CD4-positive, alpha-beta T cell (primary cell): Measurements from ENCODE around the gene IGFBP4. TPM values are rescaled to one million over a fixed set of nuclear protein-coding genes. Genes with fewer than 3 reads are reported as not detected.

Experiments used
- ATAC-seq: fragments of 200-7000 bp; cut with Tn5 transposase; one replicate; pipeline ENCODE4 v1.10.0; 2022; ENCODE audit warnings: mild to moderate bottlenecking; ENCODE audit not compliant: poor library complexity
- CTCF ChIA-PET: fragments of 350-600 bp; sonication (Branson Sonifier 250); formaldehyde crosslinking; loops from one replicate; lab custom pipeline; 2021; ENCODE audit warnings: antibody characterized with exemption, inconsistent platforms; lab: Charles Lee
- POLR2A ChIA-PET: fragments of 350-600 bp; sonication (Branson Sonifier 250); formaldehyde crosslinking; loops from one replicate; lab custom pipeline; 2021; ENCODE audit warnings: antibody characterized with exemption, inconsistent platforms; lab: Charles Lee
- DNase-seq, 14 experiments: peaks; one replicate each; pipeline ENCODE4 v3.0.0-alpha.2; 2013 to 2020; ENCODE audit warnings: mixed read lengths in 2 of 14
- H3K27ac ChIP-seq, 2 donors: one replicate each; pipeline versions ENCODE4 v1.5.1 to v1.7.0; 2013; ENCODE audit warnings: low read length in 2 of 2, low read depth in 1 of 2, mild to moderate bottlenecking in 1 of 2
- H3K27me3 ChIP-seq, 2 experiments: 1 replicate in 1 of 2; 2 replicates in 1 of 2; pipeline versions ENCODE4 v1.6.1 to v1.7.0; 2013; ENCODE audit warnings: low read length in 2 of 2, control low read depth in 1 of 2, mild to moderate bottlenecking in 1 of 2, moderate library complexity in 1 of 2; ENCODE audit not compliant: insufficient read depth in 2 of 2, control insufficient read depth in 1 of 2
- H3K36me3 ChIP-seq: one replicate; pipeline ENCODE4 v1.6.1; 2013; ENCODE audit warnings: low read length, control low read depth; ENCODE audit not compliant: insufficient read depth
- H3K4me1 ChIP-seq: one replicate; pipeline ENCODE4 v1.6.1; 2013; ENCODE audit warnings: low read length, control low read depth; ENCODE audit not compliant: insufficient read depth
- H3K4me3 ChIP-seq: one replicate; pipeline ENCODE4 v1.5.1; 2013; ENCODE audit warnings: mild to moderate bottlenecking, low read length, moderate library complexity
- H3K9me3 ChIP-seq, 2 experiments: 1 replicate in 1 of 2; 2 replicates in 1 of 2; pipeline versions ENCODE4 v1.6.1 to v1.7.0; 2013; ENCODE audit warnings: low read length in 2 of 2, mild to moderate bottlenecking in 2 of 2, control low read depth in 1 of 2, moderate library complexity in 1 of 2; ENCODE audit not compliant: control insufficient read depth in 1 of 2, insufficient read depth in 1 of 2
- H3K27ac Mint-ChIP-seq: one replicate; pipeline ENCODE4 v1.8.0; 2020; ENCODE audit warnings: mixed read lengths
- H3K27me3 Mint-ChIP-seq: one replicate; pipeline ENCODE4 v1.8.0; 2021; ENCODE audit warnings: mixed read lengths
- H3K36me3 Mint-ChIP-seq: one replicate; pipeline ENCODE4 v1.8.0; 2021; ENCODE audit warnings: low read depth, mixed read lengths
- H3K4me1 Mint-ChIP-seq: one replicate; pipeline ENCODE4 v1.8.0; 2021; ENCODE audit warnings: low read depth, mixed read lengths
- H3K4me3 Mint-ChIP-seq: one replicate; pipeline ENCODE4 v1.8.0; 2020; ENCODE audit warnings: mild to moderate bottlenecking, mixed read lengths
- H3K9me3 Mint-ChIP-seq: one replicate; pipeline ENCODE4 v1.8.0; 2020; ENCODE audit warnings: mixed read lengths
- intact Hi-C, 2 experiments: fragments of 100-400 bp; cut with DNase I in 1 of 2; cut with micrococcal nuclease in 1 of 2; formaldehyde crosslinking; loops; one replicate each; pipeline versions ENCODE4 v1.15.1 to v1.9.0; 2023 to 2025; cut with DNase I, micrococcal nuclease
- total RNA-seq, 174 experiments: library from RNA in 2 of 174; stranded (reverse) in 2 of 174; gene quantifications; one replicate each; pipeline ENCODE4 v1.2.3 and lab custom pipeline; 2021 to 2026
- TF ChIP-seq, protein P1 (sequence below): fragments of 200-600 bp; IDR thresholded peaks from one replicate; pipeline ENCODE4 v1.8.0; 2022; ENCODE audit warnings: antibody characterized with exemption, mild to moderate bottlenecking

The IGFBP4 gene
- total RNA-seq, 2 experiments from 2014 or later = 2.5 to 2.6 TPM

DNA sequence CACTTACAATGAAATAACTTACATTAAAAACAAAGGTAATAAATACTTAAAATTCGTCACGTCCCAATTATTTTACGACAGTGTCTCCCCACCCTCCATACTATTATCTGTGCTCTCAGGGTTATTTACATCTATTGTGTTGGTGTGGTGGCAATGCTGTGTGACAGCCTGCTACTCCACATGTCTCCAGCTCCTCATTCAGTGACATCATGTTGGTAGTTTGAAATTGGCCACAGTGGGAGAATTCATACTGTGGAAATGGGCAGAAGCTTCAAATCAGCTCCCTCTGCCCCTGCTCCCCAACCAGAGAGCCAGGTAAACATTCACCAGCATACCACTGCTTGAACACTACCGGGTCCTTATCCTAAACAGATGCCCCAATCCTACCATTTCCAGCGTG, 51.9 kb downstream of the IGFBP4 start:
- Mint-ChIP-seq H3K4me1 (peaks cover 20% of the 10 kb centered on the region), H3K9me3 (no peaks in the 10 kb centered on the region), H3K4me3 (no peak overlapping the region), H3K27ac (no peak overlapping the region), H3K36me3 (no peaks in the 10 kb centered on the region), H3K27me3 (no peaks in the 10 kb centered on the region)
- Histone ChIP-seq H3K9me3 (no peaks in the 10 kb centered on the region), H3K4me3 (no peak overlapping the region), H3K36me3 (no peaks in the 10 kb centered on the region), H3K4me1 (peaks cover 22% of the 10 kb centered on the region), H3K27me3 (no peaks in the 10 kb centered on the region), H3K27ac (no peak overlapping the region)
- ATAC-seq (no peak), DNase-seq (no peak)
- ChIA-PET POLR2A (interaction anchor here (0.6 to 1.4 kb wide), 5 partner anchors 15 to 87 kb away, joined by 3 read pairs; no protein-coding TSS in a partner anchor), CTCF (no interaction called here)
- TF ChIP-seq, protein P1, sequence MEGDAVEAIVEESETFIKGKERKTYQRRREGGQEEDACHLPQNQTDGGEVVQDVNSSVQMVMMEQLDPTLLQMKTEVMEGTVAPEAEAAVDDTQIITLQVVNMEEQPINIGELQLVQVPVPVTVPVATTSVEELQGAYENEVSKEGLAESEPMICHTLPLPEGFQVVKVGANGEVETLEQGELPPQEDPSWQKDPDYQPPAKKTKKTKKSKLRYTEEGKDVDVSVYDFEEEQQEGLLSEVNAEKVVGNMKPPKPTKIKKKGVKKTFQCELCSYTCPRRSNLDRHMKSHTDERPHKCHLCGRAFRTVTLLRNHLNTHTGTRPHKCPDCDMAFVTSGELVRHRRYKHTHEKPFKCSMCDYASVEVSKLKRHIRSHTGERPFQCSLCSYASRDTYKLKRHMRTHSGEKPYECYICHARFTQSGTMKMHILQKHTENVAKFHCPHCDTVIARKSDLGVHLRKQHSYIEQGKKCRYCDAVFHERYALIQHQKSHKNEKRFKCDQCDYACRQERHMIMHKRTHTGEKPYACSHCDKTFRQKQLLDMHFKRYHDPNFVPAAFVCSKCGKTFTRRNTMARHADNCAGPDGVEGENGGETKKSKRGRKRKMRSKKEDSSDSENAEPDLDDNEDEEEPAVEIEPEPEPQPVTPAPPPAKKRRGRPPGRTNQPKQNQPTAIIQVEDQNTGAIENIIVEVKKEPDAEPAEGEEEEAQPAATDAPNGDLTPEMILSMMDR = no peak
- intact Hi-C loops = no loop called here

DNA sequence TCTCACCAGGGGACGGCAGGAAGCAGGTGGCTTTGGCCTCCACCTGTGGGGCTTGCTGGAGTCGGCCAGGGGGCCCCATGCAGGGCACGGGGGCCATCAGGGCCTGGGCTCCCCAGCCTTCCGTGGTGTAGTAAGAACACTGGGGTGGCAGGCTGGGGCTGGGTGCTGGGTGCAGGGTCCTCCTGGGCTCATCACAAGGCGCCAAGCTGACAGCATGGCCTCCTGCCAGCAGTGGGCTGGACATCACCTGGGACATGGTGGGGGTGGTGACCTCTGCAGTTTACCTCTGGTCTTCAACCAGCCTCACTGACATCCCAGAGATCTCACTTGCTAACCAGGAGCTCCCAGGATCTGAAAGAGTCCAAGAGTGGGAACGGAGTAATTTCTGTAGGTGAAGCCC, 52.9 kb downstream of the IGFBP4 start:
- H3K36me3 ChIP-seq = no peaks in the 10 kb centered on the region
- no peaks in the 10 kb centered on the region for H3K9me3 ChIP-seq
- Mint-ChIP-seq H3K4me1 (peaks cover 10% of the 10 kb centered on the region), H3K27me3 (no peaks in the 10 kb centered on the region), H3K36me3 (no peaks in the 10 kb centered on the region), H3K27ac (no peak overlapping the region), H3K4me3 (no peak overlapping the region), H3K9me3 (no peaks in the 10 kb centered on the region)
- ChIA-PET CTCF (no interaction called here), POLR2A (interaction anchor here (0.7 to 1.0 kb wide), 2 partner anchors 9 to 16 kb away, joined by 3 read pairs; no protein-coding TSS in a partner anchor)
- TF ChIP-seq, protein P1 = no peak
- peaks cover 11% of the 10 kb centered on the region for H3K4me1 ChIP-seq
- no peak overlapping the region for H3K27ac ChIP-seq
- DNase-seq (no peak), ATAC-seq (no peak)
- intact Hi-C loops = no loop called here
- no peaks in the 10 kb centered on the region for H3K27me3 ChIP-seq
- no peak overlapping the region for H3K4me3 ChIP-seq

DNA sequence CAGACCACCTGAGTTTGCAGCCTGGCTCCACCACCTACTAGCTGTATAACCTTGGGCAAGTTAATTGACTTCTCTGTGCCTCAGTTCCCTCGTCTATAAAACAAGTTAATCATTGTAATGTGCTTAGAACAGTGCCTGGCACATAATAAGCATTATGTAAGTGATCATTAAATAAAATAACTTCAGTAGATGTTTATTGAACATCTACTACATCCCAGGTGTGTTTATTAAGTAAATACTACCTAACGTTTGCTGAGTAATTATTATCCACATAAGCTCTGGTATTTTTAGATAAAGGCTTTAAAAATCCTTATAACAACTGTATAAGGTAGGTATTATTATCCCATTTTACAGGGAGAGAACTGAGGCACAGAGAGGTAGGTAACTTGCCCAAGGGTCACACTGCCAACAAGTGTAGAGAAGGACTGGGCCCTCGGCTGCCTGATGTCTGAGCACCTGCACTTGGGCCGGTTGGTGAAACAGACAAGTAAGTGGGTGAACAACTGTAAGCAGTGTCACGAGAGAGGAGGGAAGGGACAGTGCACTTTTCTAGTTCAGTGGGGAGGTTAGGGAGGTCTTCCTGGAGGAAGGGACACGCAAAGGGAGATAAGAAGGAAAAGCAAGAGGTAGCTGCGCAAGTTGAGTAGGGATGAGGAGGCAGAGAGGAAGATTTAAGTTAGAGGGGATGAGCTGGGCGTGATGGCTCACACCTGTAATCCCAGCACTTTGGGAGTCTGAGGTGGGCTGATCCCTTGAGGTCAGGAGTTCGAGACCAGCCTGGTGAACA, 53.6 kb downstream of the IGFBP4 start:
- intact Hi-C loops = no loop called here
- no peaks in the 10 kb centered on the region for H3K27me3 Mint-ChIP-seq
- Histone ChIP-seq H3K9me3 (no peaks in the 10 kb centered on the region), H3K36me3 (no peaks in the 10 kb centered on the region), H3K27me3 (no peaks in the 10 kb centered on the region), H3K4me1 (peaks cover 5% of the 10 kb centered on the region), H3K4me3 (no peak overlapping the region), H3K27ac (no peak overlapping the region)
- H3K4me3 Mint-ChIP-seq = no peak overlapping the region
- POLR2A ChIA-PET = interaction anchor here (1.0 kb wide), 1 partner anchor 16 kb away, joined by 4 read pairs; no protein-coding TSS in a partner anchor
- TF ChIP-seq, protein P1 = no peak
- no peaks in the 10 kb centered on the region for H3K36me3 Mint-ChIP-seq
- DNase-seq (no peak), ATAC-seq (no peak)
- peaks cover 3% of the 10 kb centered on the region for H3K4me1 Mint-ChIP-seq
- CTCF ChIA-PET = no interaction called here
- H3K9me3 Mint-ChIP-seq = no peaks in the 10 kb centered on the region
- H3K27ac Mint-ChIP-seq = no peak overlapping the region
